NCI-H2196 treated with DMSO at 0.1 percent for 48 hours (cell line): ENCODE data around the gene ZDHHC1.

Experiments used
- DNase-seq: peaks from one replicate; lab custom pipeline; 2025; ENCODE audit not compliant: unreplicated experiment; lab: John Stamatoyannopoulos, UW

The ZDHHC1 gene

DNA sequence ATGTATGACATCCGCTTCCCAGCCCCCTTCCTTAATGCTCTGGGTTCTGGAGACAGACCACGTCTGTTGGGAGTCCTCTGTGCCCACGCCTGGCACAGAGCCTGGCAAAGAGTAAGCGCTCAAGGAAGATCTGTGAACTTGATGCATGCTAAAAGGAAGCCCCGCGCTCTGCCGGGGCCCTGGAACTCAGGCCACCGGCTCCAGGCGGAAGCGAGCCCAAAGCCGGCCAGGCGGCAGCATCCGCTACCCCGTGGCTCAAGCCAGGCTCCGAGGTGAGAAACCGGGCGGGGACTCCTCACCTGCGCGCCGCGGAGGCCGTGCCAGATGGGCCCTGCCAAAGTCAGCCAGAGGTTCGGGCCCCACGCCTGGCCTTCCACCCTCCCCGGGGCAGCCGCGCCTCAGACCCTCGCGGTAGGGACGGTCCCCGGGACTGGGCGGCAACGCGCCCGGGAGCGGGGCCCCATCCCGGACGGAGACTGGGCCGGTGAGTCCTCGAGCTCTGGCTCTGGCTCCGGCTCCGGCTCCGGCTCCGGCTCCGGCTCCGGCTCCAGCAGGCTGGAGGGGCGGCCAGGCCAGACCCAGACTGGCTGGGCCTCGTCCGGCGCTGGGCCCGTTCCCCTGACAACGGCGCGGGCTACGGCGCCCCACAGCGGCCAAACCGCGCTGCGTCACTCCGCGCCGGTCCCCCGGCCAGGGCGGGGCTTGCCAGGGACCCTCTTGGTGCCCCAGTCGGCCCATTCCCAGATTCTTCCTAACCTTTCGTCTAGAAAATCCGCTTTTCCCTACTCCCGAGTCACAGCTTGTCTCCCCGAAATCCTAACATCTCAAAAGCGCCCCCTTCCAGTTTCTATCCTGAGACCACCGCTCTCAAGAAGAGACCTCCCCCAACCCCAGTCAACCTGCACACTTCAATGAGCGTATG is at the start of gene ZDHHC1:
ZDHHC1 (minus strand) TSS at position 606 of the 922 bp plus-strand sequence. CDS start 8,702 bp downstream, outside the sequence.
- DNase-seq = no peak

- no peak for DNase-seq
Measured at GRCh38 chr16:67464565-67464964, 48.3 kb upstream of the ZDHHC1 start.

DNA sequence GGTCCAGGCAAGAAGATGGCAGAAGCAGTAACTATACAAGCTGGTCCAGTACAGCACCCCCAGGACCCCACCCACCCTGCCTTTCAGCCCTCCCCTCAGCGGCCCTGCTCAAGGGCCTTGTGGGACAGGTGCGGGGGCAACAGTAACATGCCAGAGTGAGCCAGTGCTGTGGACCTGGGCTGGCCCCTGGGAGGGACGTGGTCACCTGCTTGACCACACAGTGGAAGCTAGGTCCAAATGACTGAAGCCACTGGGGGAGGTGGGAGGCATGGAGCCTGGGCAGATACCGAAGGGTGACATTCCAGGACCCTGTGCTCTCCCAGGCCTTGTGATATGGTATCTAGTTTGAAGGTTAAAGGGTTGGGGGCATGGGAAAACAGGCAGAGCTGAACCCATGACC is 47.4 kb upstream of the ZDHHC1 start:
- no peak for DNase-seq

DNA sequence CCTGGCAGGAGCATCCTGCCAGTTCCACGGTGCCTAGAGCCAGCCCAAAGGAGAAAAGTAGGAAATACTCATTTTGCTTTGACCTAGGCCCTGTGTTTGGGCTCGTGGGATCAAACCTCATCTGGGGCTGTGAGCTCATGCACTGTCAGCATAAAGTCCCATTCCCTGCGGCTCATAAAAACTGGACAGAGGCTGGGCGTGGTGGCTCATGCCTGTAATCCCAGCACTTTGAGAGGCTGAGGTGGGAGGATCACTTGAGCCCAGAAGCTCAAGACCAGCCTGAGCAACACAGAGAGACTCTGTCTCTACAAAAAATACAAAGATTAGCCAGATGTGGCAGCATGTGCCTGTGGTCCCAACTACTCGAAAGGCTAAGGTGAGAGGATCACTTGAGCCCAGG is 46.8 kb upstream of the ZDHHC1 start:
- no peak for DNase-seq

GRCh38 chr16:67462279-67462655 is 46.0 kb upstream of the ZDHHC1 start:
- no peak for DNase-seq

DNA sequence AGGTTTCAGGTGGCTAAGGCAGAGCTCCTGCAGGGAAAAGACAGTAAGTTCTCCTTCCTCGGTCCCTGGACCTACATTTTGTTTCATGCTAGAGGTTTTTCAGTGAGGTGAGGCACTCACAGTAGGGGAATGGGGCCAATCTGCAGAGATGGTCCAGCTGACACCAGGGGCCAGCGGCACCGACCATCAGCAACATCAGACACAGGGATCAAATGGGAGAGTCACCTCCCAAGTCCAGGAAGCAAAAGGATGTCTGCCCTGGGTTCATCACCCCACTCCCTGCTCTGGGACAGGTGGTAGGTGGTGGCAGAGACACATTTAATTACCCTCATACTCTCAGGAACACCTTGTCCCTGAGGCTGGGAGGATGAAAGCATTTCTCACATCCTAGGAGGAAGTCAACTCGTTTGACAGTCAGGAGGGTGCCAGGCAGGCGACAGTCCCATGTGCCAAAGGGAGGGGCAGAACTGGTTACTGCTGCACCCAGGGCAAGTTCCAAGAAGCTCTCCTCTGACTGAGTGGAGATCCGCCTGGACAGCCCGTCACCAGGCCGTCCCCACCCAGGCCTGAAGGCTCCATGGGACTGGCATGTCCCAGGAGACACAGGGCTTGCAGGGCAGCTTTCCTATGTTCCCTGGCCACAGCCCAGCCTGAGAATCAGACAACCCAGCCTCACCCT is 45.5 kb upstream of the ZDHHC1 start:
- no peak for DNase-seq

GRCh38 chr16:67460961-67461360 is 44.7 kb upstream of the ZDHHC1 start:
- no peak for DNase-seq

GRCh38 chr16:67460168-67460567 is 43.9 kb upstream of the ZDHHC1 start:
- no peak for DNase-seq

GRCh38 chr16:67459861-67460150 is 43.5 kb upstream of the ZDHHC1 start:
- no peak for DNase-seq

- peak; percentile 25 for DNase-seq
Measured at GRCh38 chr16:67459066-67459860, 43.0 kb upstream of the ZDHHC1 start.

- DNase-seq = no peak
Measured at GRCh38 chr16:67458121-67458641, 41.9 kb upstream of the ZDHHC1 start.

DNA sequence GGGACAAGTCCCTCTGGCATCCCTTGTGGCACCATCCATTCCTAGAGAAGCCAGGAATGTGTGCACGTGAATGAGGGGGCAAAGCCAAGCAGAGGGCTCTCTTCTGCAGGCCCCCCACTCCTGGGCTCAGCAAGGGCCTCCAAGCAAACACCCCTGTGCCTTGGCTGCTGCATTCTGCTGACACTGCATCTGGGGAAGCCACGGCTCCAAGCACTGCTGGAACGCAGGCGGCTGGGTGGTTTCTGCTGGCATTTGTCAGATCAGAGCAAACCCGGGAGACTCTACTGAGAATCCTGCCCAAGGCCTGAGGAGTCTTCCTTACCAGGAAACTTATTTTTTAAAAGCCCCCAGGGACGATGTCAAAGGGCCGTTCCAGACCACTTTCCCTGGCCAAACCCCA is 41.3 kb upstream of the ZDHHC1 start:
- DNase-seq = no peak

- peak; percentile 25 for DNase-seq
Measured at GRCh38 chr16:67456391-67457081, 40.3 kb upstream of the ZDHHC1 start.

GRCh38 chr16:67454852-67455251 is 38.6 kb upstream of the ZDHHC1 start:
- DNase-seq = no peak

DNA sequence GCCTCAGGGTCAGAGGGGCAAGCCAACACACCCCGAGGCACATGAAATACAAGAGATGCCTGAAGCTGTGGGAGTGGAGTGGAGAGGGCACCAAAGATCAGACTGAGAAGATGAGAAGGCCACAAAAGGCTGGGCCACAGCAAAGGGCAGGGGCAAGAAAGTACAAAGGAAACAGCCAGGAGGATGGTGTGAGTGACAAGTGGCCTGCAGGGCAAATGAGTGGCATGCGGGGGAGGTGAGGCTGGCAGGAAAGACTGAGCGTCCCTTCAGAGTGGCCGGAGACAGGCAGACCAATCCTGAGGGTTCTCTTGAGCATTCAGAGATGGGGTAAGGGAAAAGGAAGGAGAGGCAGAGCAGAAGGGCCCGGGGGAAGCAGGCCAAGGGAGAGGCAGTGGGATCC is 37.8 kb upstream of the ZDHHC1 start:
- no peak for DNase-seq

DNA sequence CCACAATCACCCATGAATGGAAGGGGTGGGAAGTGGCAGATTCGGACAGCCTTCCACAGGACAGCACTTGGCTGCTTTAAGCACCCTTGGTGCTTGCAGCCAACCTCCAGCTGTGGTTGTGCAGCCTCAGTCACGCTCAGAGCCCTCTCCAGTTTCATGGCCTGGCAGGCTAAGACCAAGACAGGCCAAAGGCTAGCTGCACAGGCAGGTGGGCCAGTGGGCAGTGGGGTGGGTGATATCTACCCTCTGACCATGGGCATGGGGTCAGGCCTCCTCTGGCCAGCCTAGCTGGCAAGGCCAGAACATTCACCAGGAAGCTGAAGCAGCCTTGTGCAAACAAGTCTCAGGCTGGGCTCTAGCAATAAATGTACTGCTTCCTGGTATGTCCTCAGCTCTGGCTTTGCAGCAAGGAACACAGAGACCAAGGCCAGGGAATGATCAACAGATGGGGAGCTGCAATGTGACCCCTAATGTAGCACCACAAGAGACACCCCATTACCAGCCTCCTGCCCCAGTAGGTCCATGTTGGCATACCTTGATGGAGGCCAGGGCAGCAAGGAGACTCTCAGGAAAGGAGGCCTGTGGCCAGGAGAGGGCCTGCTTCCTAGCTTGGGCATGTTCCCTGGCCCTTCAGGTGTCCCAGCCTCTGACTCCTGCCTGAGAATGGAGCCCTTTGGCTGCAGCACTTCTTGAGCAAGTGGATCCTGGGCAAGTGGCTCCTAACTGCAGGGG is 35.6 kb upstream of the ZDHHC1 start:
- DNase-seq = peak; percentile 53

GRCh38 chr16:67451061-67451703 is 34.9 kb upstream of the ZDHHC1 start:
- DNase-seq = no peak

DNA sequence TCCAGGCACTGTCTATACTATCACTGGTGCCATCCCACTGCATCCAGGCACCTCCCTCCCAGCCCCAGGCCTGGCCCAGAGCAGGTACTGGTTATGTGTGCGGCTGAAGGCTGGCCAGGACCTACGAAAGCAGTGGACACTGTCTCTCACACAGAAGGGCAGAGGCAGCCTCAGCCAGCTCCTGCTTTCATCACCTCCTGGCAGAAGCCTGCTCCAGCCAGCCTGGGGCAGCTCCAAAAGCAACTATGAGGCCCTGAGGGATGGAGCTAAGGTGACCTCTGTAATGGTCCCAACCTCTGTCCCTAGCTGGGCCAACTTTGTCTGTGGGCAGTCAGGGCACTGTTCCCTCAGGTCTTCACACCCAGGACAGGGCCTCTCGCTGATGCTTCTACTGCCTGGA is 33.5 kb upstream of the ZDHHC1 start:
- DNase-seq = no peak

DNA sequence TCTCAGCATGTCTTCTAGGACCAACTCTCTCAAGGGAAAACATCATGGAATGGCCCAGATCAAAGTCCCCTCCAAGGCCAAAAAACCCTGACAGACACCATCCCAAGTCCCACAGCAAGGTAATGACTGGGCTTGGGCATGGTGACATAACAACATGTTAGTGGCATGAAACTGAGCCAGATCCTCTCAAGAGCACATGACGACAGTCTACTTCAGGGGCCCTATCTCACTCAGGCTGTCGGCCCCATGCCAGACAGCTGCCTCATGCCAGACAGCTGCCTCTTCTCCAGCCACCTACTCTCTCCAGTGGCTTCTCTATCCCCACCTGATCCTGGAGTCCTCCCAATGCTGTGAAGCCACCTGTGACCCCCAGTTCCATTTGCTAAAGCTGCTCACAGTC is 33.1 kb upstream of the ZDHHC1 start:
- no peak for DNase-seq

DNA sequence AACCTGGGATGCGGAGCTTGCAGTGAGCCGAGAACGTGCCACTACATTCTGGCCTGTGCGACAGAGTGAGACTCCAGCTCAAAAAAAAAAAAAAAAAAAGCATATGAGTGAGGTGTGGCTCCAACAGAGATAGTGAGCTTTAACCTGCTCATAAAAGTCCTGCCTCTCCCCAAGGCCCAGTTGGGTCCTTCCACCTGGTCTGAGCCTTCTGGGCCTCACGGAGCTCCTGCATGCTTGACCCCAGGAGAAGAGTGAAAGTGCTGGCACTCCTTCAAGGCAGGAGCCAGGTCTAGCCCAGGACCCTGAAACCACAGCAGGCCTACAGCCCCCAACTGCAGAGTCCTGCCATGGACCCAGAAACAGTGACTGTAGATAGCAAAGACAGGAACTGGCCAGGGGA is 32.3 kb upstream of the ZDHHC1 start:
- no peak for DNase-seq
